ENCODE results near the gene GINM1.

Gene GINM1

GRCh38 chr6:149565527-149566409, at the start of gene GINM1:
GINM1 (plus strand) TSS chr6:149566375; CDS start chr6:149566415, 40 bp downstream.
- TF ChIP-seq CTCF (IDR thresholded peaks at IDR 0.05; ENCODE audit: insufficient read depth, low read length, poor library complexity, severe bottlenecking) = peak; percentile 87
- Histone ChIP-seq H3K4me3 (replicated peaks; ENCODE audit: low read depth, low read length) (peak within 1 kb of the TSS; percentile 98), H3K27me3 (replicated peaks; ENCODE audit: control insufficient read depth, insufficient read depth, low read length) (no peaks in the 10 kb centered on the region), H3K36me3 (ENCODE audit: control insufficient read depth, insufficient read depth, low read length) (no peaks in the 10 kb centered on the region)
- peak; percentile 99 for DNase-seq (ENCODE audit: extremely low read depth, insufficient read length)

GRCh38 chr6:149529650-149530049, 36.5 kb upstream of the GINM1 start:
- no peaks in the 10 kb centered on the region for H3K27me3 ChIP-seq (replicated peaks; ENCODE audit: control insufficient read depth, insufficient read depth, low read length)
- peaks cover 6% of the 10 kb centered on the region for H3K36me3 ChIP-seq (ENCODE audit: control insufficient read depth, insufficient read depth, low read length)
- no peak for TF ChIP-seq CTCF (IDR thresholded peaks at IDR 0.05; ENCODE audit: insufficient read depth, low read length, poor library complexity, severe bottlenecking)

GRCh38 chr6:149534742-149535141, 31.4 kb upstream of the GINM1 start:
- Histone ChIP-seq H3K36me3 (ENCODE audit: control insufficient read depth, insufficient read depth, low read length) (peaks cover 12% of the 10 kb centered on the region), H3K27me3 (replicated peaks; ENCODE audit: control insufficient read depth, insufficient read depth, low read length) (no peaks in the 10 kb centered on the region), H3K4me3 (replicated peaks; ENCODE audit: low read depth, low read length) (no peak overlapping the region)
- no peak for DNase-seq (ENCODE audit: extremely low read depth, insufficient read length)
- TF ChIP-seq CTCF (IDR thresholded peaks at IDR 0.05; ENCODE audit: insufficient read depth, low read length, poor library complexity, severe bottlenecking) = no peak

More at GRCh38 chr6:149529650-149530049, 36.5 kb upstream of the GINM1 start:
- H3K4me3 ChIP-seq (replicated peaks; ENCODE audit: low read depth, low read length) = no peak overlapping the region
- DNase-seq (ENCODE audit: extremely low read depth, insufficient read length) = no peak

GRCh38 chr6:149541139-149541538, 25.0 kb upstream of the GINM1 start:
- Histone ChIP-seq H3K36me3 (ENCODE audit: control insufficient read depth, insufficient read depth, low read length) (peaks cover 10% of the 10 kb centered on the region), H3K27me3 (replicated peaks; ENCODE audit: control insufficient read depth, insufficient read depth, low read length) (no peaks in the 10 kb centered on the region), H3K4me3 (replicated peaks; ENCODE audit: low read depth, low read length) (no peak overlapping the region)
- no peak for DNase-seq (ENCODE audit: extremely low read depth, insufficient read length)
- no peak for TF ChIP-seq CTCF (IDR thresholded peaks at IDR 0.05; ENCODE audit: insufficient read depth, low read length, poor library complexity, severe bottlenecking)

- TF ChIP-seq CTCF (IDR thresholded peaks at IDR 0.05; ENCODE audit: insufficient read depth, low read length, poor library complexity, severe bottlenecking) = no peak
- peak overlapping the region; percentile 98 for H3K4me3 ChIP-seq (replicated peaks; ENCODE audit: low read depth, low read length)
- no peaks in the 10 kb centered on the region for H3K27me3 ChIP-seq (replicated peaks; ENCODE audit: control insufficient read depth, insufficient read depth, low read length)
- no peak for DNase-seq (ENCODE audit: extremely low read depth, insufficient read length)
- H3K36me3 ChIP-seq (ENCODE audit: control insufficient read depth, insufficient read depth, low read length) = peaks cover 2% of the 10 kb centered on the region
Measured at GRCh38 chr6:149544646-149545257, 21.4 kb upstream of the GINM1 start.
